Ovary (tissue), 9 donors: ENCODE results near the gene RIOX2. TPM values are rescaled to one million over a fixed set of nuclear protein-coding genes. Genes with fewer than 3 reads are reported as not detected.

Source experiments
- DNase-seq, 5 donors: peaks; one replicate each; pipeline ENCODE4 v3.0.0-alpha.2; 2019 to 2020
- H3K27ac ChIP-seq, 2 donors: fragments of 200-600 bp; one replicate each; pipeline versions ENCODE4 v1.5.1 to v1.8.0; 2019 to 2022
- H3K27me3 ChIP-seq: fragments of 200-600 bp; one replicate; pipeline ENCODE4 v1.8.0; 2022
- H3K36me3 ChIP-seq: fragments of 200-600 bp; sonication (generic); one replicate; pipeline ENCODE4 v1.5.1; 2019
- H3K4me1 ChIP-seq: one replicate; pipeline ENCODE4 v1.8.1; 2013; ENCODE audit warnings: mild to moderate bottlenecking, moderate library complexity; ENCODE audit not compliant: insufficient read depth
- H3K4me3 ChIP-seq: fragments of 200-600 bp; sonication (generic); one replicate; pipeline ENCODE4 v1.5.1; 2017
- H3K9me3 ChIP-seq, 2 donors: fragments of 200-600 bp in 1 of 2; sonication (generic) in 1 of 2; one replicate each; pipeline versions ENCODE4 v1.5.1 to v1.8.1; 2013 to 2019; ENCODE audit warnings: mild to moderate bottlenecking in 1 of 2, moderate library complexity in 1 of 2
- EP300 ChIP-seq: sonication (generic); formaldehyde crosslinking; IDR thresholded peaks from one replicate; pipeline ENCODE4 v1.6.1; 2017; ENCODE audit warnings: antibody characterized with exemption
- POLR2A ChIP-seq: fragments of 450-650 bp; IDR thresholded peaks from one replicate; pipeline ENCODE4 v1.6.1; 2017; ENCODE audit warnings: antibody characterized with exemption, mild to moderate bottlenecking, moderate library complexity
- WGBS, 3 donors: extraction: QIAGEN DNeasy Blood & Tissue Kit in 1 of 3; methylation state at CpG; one replicate each; pipeline versions ENCODE4 v1.1.5 to v1.1.7; 2013 to 2017; 5-methylcytosine and 5-hydroxymethylcytosine counted together
- intact Hi-C, 4 donors: fragments of 100-400 bp; cut with DNase I; formaldehyde crosslinking; loops; one replicate each; pipeline versions ENCODE4 v1.11.0 to v1.15.1; 2022 to 2023
- polyA plus RNA-seq, 2 donors: library from polyadenylated mRNA; stranded (reverse); fragments of 200-250 nt in 1 of 2; fragments of 350-450 nt in 1 of 2; fragmentation: Illumina TruSeq in 1 of 2; extraction: RNeasy Lipid Tissue Mini Kit (QIAGEN cat#74804) in 1 of 2; gene quantifications; one replicate each; pipeline ENCODE4 v1.2.3, GENCODE V29; 2013 to 2014
- total RNA-seq, 7 donors: library from RNA; depleted of rRNA in 2 of 7; stranded (reverse); fragments of >200 nt in 2 of 7; fragmentation: NEBNext Ultra II Directional in 3 of 7; extraction: Animal tissue kit (Norgen Biotek cat#: 25700) in 3 of 7; gene quantifications; one replicate each; pipeline versions ENCODE4 v1.1.0 to v1.2.4, GENCODE V29; 2016 to 2023
- TF ChIP-seq, protein P1 (sequence below), 3 donors: fragments of 450-650 bp in 2 of 3; fragments of 200-600 bp in 1 of 3; IDR thresholded peaks; one replicate each; pipeline versions ENCODE4 v1.5.1 to v1.8.0; 2016 to 2022; ENCODE audit warnings: antibody characterized with exemption in 3 of 3, mild to moderate bottlenecking in 1 of 3
- donor health status: DM: no; HTN: no; CAD: no; lungs with moderate emphysema.
- donor health status: DM: no; HTN: no; CAD: no.
- donor health status: Bipolar disorder and iron deficiency.
- donor health status: DM: yes; HTN: yes; CAD: no.
- donor health status: DM: no; HTN: no; CAD: no.
- donor health status: DM: yes; HTN: yes; CAD: no.

The RIOX2 gene
- total and polyA plus RNA-seq, 9 donors = 10.3 to 36.7 (median 22.7) TPM

DNA sequence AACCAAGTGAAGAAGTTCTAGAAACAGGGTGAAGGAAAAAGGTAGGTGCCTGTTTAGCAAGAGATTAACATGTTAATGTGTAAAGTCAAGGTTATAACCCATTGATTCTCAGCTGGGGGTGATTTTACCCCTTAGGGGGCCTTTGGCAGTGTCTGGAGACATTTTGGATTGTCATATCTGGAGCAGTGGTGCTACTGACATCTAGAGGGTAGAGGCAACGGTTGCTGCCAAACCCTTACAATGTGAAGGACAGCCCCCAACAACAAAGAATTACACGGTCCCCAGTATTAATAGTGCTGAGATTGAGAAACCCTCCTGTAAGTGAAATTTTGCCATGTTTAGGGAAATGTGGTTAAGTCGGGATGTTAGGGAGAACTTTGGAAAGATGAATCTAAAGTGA is 75.7 kb downstream of the RIOX2 start:
- TF ChIP-seq, protein P1, sequence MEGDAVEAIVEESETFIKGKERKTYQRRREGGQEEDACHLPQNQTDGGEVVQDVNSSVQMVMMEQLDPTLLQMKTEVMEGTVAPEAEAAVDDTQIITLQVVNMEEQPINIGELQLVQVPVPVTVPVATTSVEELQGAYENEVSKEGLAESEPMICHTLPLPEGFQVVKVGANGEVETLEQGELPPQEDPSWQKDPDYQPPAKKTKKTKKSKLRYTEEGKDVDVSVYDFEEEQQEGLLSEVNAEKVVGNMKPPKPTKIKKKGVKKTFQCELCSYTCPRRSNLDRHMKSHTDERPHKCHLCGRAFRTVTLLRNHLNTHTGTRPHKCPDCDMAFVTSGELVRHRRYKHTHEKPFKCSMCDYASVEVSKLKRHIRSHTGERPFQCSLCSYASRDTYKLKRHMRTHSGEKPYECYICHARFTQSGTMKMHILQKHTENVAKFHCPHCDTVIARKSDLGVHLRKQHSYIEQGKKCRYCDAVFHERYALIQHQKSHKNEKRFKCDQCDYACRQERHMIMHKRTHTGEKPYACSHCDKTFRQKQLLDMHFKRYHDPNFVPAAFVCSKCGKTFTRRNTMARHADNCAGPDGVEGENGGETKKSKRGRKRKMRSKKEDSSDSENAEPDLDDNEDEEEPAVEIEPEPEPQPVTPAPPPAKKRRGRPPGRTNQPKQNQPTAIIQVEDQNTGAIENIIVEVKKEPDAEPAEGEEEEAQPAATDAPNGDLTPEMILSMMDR (IDR thresholded peaks at IDR 0.05) = no peak
- TF ChIP-seq POLR2A = no peak
- TF ChIP-seq EP300 = no peak
- Histone ChIP-seq H3K4me1 (no peaks in the 10 kb centered on the region), H3K4me3 (no peak overlapping the region), H3K27ac (no peak overlapping the region), H3K36me3 (no peaks in the 10 kb centered on the region), H3K27me3 (no peaks in the 10 kb centered on the region), H3K9me3 (no peaks in the 10 kb centered on the region)
- DNase-seq = no peak
- WGBS, 3 donors = 94 to 96% (median 95%) methylated on average over 3 of the region's 3 CpGs
- intact Hi-C loops = no loop called here

DNA sequence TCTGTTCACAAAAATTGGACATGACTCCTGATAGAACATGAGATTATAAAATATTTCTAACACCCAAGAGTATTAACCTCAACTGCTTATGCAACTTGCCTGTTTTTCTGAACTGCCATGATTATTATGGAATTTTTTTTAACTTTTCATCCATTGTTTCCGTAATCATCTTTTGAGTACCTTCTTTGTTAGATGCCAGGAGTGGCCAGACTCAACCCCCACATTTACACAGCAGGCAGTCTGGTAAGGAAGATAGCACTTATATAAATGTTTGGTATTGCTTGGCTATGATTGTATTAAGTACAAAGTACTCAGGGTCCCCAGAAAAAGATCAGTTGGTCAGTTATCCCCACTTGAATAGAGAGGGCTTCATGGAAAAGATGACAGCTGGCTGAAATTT is 76.1 kb downstream of the RIOX2 start:
- 98 to 100% (median 99%) methylated on average over 1 of the region's 1 CpG for WGBS, 3 donors
- no peaks in the 10 kb centered on the region for H3K36me3 ChIP-seq
- TF ChIP-seq, protein P1 (IDR thresholded peaks at IDR 0.05) = no peak
- TF ChIP-seq POLR2A (no peak), EP300 (no peak)

DNA sequence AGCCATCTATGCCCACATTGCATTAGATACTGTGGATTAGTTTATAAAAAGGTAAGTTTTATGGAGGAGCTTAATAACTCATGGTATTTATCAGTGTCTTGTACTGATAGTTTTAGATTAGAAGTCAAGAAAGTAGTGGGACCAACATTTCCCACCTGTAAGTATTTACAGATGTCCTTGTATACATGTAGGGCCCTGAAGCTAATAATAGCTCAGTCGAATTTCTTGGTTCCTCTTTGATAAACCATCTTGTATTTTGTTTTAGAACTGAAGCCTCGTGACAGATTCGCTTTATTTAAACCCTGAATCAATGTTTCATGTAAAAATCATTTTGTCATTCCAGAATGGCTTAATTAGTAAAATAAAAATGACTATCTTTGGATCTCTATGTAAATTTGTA is 77.0 kb downstream of the RIOX2 start:
- no peak for DNase-seq
- no peak overlapping the region for H3K4me3 ChIP-seq
- TF ChIP-seq, protein P1 (IDR thresholded peaks at IDR 0.05) = no peak
- TF ChIP-seq EP300 = no peak
- H3K27me3 ChIP-seq = no peaks in the 10 kb centered on the region
- H3K36me3 ChIP-seq = no peaks in the 10 kb centered on the region
- intact Hi-C loops = no loop called here
- H3K4me1 ChIP-seq = no peaks in the 10 kb centered on the region
- 91 to 92% (median 92%) methylated on average over 3 of the region's 3 CpGs for whole genome bisulfite sequencing, 3 donors
- no peak overlapping the region for H3K27ac ChIP-seq
- H3K9me3 ChIP-seq = no peaks in the 10 kb centered on the region

More for the DNA sequence above, 76.1 kb downstream of the RIOX2 start:
- Histone ChIP-seq H3K9me3 (no peaks in the 10 kb centered on the region), H3K27ac (no peak overlapping the region), H3K4me1 (no peaks in the 10 kb centered on the region), H3K4me3 (no peak overlapping the region), H3K27me3 (no peaks in the 10 kb centered on the region)
- no peak for DNase-seq
- intact Hi-C loops = no loop called here

DNA sequence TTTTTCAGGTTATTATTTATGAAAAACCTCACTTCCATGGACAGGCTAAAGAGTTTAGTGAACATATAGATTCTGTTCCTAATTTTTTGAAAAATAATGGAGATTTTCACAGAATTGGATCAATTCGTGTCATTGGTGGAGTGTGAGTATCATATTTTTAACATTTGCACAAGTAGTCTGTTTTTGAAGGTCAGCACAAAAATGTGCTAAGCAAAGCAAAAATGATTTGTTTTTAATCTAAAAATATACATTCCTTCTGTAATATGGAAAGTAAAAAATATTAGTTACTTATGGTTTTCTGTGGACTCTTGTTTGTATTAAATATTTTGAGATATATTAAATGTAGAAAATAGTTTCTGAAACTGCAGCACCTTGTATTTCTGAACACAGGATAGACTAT is 79.4 kb downstream of the RIOX2 start:
- DNase-seq = no peak
- Histone ChIP-seq H3K4me3 (no peak overlapping the region), H3K27me3 (no peaks in the 10 kb centered on the region), H3K27ac (no peak overlapping the region), H3K36me3 (no peaks in the 10 kb centered on the region), H3K9me3 (no peaks in the 10 kb centered on the region), H3K4me1 (no peaks in the 10 kb centered on the region)
- TF ChIP-seq POLR2A = no peak
- TF ChIP-seq, protein P1 (IDR thresholded peaks at IDR 0.05) = no peak
- no peak for TF ChIP-seq EP300
- 74 to 85% (median 84%) methylated on average over 1 of the region's 1 CpG for WGBS, 3 donors
- intact Hi-C loops = no loop called here

Other genes with a start within 250 kb of the RIOX2 start
- gene ARL6, start 207.7 kb downstream of the RIOX2 start, total RNA-seq = 10 to 100 TPM in 1 of 7 donors, 1 to 10 TPM in 6; 5.4 to 11.9 (median 7.1) TPM
- 1 to 10 TPM; 2.6 to 5.5 TPM for gene ARL6, start 207.7 kb downstream of the RIOX2 start, polyA plus RNA-seq
- 10 to 100 TPM; 11.0 to 16.1 (median 13.3) TPM for gene CRYBG3, start 150.4 kb downstream of the RIOX2 start, total RNA-seq
- 1 to 10 TPM; 5.8 to 9.1 TPM for gene CRYBG3, start 150.4 kb downstream of the RIOX2 start, polyA plus RNA-seq
- not detected for gene GABRR3, start 62.9 kb upstream of the RIOX2 start, total RNA-seq
- gene GABRR3, start 62.9 kb upstream of the RIOX2 start, polyA plus RNA-seq = not detected
- not detected for gene OR5AC2, start 114.7 kb upstream of the RIOX2 start, total RNA-seq
- gene OR5AC2, start 114.7 kb upstream of the RIOX2 start, polyA plus RNA-seq = not detected
- not detected for gene OR5H1, start 158.3 kb upstream of the RIOX2 start, total RNA-seq
- not detected for gene OR5H1, start 158.3 kb upstream of the RIOX2 start, polyA plus RNA-seq
- not detected for gene OR5H14, start 175.0 kb upstream of the RIOX2 start, total RNA-seq
- gene OR5H14, start 175.0 kb upstream of the RIOX2 start, polyA plus RNA-seq = not detected
- gene OR5H15, start 194.3 kb upstream of the RIOX2 start, total RNA-seq = not detected
- gene OR5H15, start 194.3 kb upstream of the RIOX2 start, polyA plus RNA-seq = not detected